Activated T-cell treated with anti-CD3 and anti-CD28 coated beads, Interleukin-2, amount 50 U/mL, for 4 hours (primary cell): Measurements from ENCODE around the gene TDRKH. TPM values are rescaled to one million over a fixed set of nuclear protein-coding genes. Genes with fewer than 3 reads are reported as not detected.

Experiments used
- ATAC-seq, 2 donors: fragments of 200-7000 bp; cut with Tn5 transposase; one replicate each; pipeline ENCODE4 v1.10.0; 2021
- DNase-seq: peaks from one replicate; pipeline ENCODE4 v3.0.0-alpha.2; 2020
- H3K27me3 Mint-ChIP-seq: one replicate; pipeline ENCODE4 v1.8.0; 2021; ENCODE audit warnings: low read depth, mixed read lengths
- H3K36me3 Mint-ChIP-seq: one replicate; pipeline ENCODE4 v1.8.0; 2022; ENCODE audit warnings: mixed read lengths; ENCODE audit not compliant: insufficient read depth
- H3K4me1 Mint-ChIP-seq: one replicate; pipeline ENCODE4 v1.8.0; 2021; ENCODE audit warnings: low read depth, mixed read lengths
- H3K4me3 Mint-ChIP-seq: one replicate; pipeline ENCODE4 v1.8.0; 2021; ENCODE audit warnings: mild to moderate bottlenecking, moderate library complexity, mixed read lengths
- H3K9me3 Mint-ChIP-seq: one replicate; pipeline ENCODE4 v1.8.0; 2021; ENCODE audit warnings: mixed read lengths
- total RNA-seq, 3 donors: library from RNA; stranded (reverse); gene quantifications; one replicate each; pipeline ENCODE4 v1.2.1, GENCODE V29; 2021

TDRKH gene, protein sequence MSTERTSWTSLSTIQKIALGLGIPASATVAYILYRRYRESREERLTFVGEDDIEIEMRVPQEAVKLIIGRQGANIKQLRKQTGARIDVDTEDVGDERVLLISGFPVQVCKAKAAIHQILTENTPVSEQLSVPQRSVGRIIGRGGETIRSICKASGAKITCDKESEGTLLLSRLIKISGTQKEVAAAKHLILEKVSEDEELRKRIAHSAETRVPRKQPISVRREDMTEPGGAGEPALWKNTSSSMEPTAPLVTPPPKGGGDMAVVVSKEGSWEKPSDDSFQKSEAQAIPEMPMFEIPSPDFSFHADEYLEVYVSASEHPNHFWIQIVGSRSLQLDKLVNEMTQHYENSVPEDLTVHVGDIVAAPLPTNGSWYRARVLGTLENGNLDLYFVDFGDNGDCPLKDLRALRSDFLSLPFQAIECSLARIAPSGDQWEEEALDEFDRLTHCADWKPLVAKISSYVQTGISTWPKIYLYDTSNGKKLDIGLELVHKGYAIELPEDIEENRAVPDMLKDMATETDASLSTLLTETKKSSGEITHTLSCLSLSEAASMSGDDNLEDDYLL
- total RNA-seq, result 10 to 100 TPM in 2 of 3 donors, 1 to 10 TPM in 1; 9.6 to 10.4 (median 10.1) TPM

DNA sequence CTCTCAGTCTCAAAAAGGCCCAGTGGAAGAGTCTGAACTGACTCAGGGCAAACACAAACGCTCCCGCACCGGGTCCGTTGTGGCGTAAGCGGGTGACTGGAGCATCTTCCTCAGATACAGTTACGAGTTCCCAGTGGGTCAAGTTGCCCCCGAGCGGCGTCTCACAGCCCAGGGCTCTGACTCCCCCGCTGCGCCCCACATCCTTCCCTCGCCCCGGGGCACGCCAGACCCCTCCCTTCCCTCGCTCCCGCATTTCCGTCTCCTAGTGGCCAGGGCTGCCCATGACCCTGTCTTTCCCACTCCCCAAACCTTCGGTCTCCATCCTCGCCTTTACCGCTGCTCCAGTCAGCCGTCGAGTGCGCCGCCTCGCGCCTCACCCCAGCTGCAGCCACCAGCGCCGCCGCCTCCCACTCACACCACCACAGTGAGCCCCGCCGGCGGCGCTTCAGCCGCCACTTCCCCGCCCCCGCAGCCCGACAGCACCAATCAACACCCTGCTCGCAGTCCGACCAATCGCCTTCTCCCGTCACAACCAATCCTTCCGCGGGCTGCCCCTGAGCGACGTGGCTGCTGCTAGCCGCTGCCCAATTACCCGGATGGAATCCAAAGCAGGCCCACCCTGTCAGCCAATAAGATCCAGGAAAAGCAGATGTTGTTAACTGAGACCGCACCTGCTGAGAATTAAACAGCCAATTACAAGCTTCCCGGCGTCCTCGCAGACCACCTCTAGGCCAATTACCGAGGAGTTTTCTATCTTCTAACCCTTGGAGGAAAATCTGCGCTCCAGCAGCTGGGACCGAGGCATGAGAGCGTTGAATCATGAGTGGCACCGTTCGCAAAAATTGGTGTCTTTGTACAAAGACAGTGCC lies at the start of gene TDRKH:
TDRKH (minus strand) TSS at position 430 of the 869 bp plus-strand sequence. CDS start 7,478 bp downstream, outside the sequence.
- ATAC-seq, result peak; percentile 98 to 99
- no peaks in the 10 kb centered on the region for H3K9me3 Mint-ChIP-seq

DNA sequence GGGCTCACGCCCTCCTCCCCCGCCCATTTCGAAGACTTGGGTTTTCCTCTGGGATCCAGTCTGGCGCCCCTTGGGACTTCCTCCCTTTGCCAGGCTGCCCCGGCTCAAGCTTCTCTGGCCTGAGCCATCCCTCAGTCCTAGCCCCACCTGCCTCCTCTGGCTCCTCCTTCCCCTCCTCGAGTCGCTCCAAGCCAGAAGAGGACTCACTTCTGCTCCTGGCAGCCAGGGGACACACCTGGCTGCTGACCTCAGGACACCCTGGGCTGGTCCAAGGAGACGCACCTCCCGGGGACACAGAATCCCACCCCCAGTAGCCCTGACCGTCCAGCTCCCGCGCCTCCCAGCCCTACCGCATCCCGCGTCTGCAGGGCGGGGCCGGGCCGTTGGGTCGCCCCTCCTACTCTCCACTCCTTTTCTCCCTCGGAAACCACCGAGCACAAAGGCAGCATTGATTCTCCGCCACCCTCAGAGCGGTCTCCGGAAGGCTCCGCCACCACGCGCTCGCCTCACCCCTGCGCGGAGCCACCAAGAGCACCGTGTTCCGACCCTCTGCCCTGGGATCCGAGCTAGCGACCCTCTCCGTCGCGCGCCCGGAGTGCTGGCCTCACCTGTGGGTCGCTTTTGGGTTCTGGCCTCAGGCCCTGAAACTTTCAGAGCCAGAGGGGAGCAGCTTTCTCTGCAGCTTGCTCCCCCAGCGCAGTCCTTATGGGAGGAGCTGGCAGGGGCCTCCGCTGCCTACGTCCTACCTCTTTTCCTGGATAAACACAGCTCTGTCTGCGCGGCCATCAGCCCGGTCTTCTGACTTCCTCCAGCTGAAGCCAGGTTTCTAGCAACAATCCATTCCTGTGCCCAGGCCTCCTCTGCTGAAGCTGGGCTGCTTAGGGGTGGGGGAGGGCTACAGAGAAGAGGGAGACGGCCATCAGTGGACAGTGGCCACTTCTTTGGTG lies 49.4 kb upstream of the TDRKH start, which contains the start of gene C2CD4D:
C2CD4D (minus strand) TSS at position 364 of the 947 bp plus-strand sequence. CDS start 831 bp downstream, outside the sequence.
- no peaks in the 10 kb centered on the region for H3K9me3 Mint-ChIP-seq
- DNase-seq (peak; percentile 64), ATAC-seq (peak; percentile 64 to 65)
- peaks cover 18% of the 10 kb centered on the region for H3K36me3 Mint-ChIP-seq
- peaks cover 45% of the 10 kb centered on the region for H3K4me1 Mint-ChIP-seq
- H3K4me3 Mint-ChIP-seq, result peak within 1 kb of the TSS; percentile 84
- no peaks in the 10 kb centered on the region for H3K27me3 Mint-ChIP-seq

More for the DNA sequence above, at the start of gene TDRKH:
- peak within 1 kb of the TSS; percentile 92 for H3K4me3 Mint-ChIP-seq
- peak; percentile 98 for DNase-seq
- H3K36me3 Mint-ChIP-seq, result peaks cover 3% of the 10 kb centered on the region
- H3K27me3 Mint-ChIP-seq, result no peaks in the 10 kb centered on the region
- H3K4me1 Mint-ChIP-seq, result peaks cover 30% of the 10 kb centered on the region

DNA sequence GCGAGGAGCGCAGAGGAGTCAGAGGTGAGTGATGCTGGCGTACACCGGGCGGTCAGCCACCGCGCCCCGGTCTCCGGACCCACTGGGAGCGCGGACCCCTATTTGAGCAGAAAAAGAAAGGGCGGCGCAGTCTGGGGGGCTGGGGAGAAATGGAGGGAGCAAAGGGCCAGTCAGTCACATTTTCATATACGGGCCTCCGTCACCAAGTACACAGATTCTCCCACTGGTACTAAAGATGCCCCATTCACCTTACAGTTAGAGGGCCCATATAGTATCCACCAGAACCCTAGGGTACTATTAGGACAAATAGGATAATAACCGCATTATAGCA lies 48.7 kb upstream of the TDRKH start:
- ATAC-seq, result no peak
- no peak for DNase-seq
- Mint-ChIP-seq H3K9me3 (no peaks in the 10 kb centered on the region), H3K36me3 (peaks cover 12% of the 10 kb centered on the region), H3K4me3 (peak overlapping the region; percentile 84), H3K4me1 (peaks cover 45% of the 10 kb centered on the region), H3K27me3 (no peaks in the 10 kb centered on the region)

DNA sequence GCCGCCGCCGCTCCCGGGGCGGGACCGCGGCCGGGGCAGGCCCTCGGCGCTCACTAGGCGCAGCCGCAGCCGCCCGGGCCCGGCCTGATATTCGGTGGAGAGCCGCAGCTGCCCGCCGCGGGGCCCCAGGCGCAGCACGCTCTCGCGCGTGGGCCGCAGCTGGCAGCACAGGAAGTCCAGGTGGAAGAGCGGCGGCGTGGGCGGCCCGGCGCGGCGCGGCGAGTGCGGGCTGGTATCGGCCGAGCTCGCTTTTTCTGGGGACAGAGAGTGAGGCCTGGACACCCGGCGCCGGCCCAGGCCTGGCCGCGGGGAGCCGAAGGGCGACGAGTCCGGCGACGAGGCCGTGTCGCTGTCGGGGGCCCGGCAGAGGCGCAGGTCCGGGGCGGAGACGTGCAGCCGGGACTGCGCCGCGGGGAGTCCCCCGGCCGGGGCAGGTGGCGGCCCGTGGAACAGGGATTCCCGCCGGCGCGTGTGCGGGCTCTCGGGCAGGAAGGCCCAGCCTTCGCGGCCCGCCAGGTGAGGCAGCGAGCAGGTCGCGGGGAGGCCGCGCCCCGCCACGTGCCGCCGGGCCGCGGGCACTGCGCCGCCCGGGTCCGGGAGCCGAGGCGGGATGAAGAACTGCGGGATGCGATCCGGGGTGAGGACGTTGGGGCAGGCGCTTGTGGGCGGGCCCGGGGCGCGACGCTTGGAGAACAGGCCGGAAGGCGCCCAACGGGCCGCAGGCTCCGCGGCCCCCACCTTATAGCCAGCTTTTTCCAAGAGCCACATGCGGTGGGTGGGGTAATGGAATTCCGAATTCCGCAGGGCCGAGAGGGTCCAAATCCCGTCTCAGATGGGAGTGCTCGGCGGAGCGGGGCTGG lies 48.2 kb upstream of the TDRKH start:
- Mint-ChIP-seq H3K9me3 (no peaks in the 10 kb centered on the region), H3K36me3 (peaks cover 12% of the 10 kb centered on the region), H3K4me3 (peak overlapping the region; percentile 84), H3K27me3 (no peaks in the 10 kb centered on the region), H3K4me1 (peaks cover 51% of the 10 kb centered on the region)
- ATAC-seq (peak; percentile 35 to 46), DNase-seq (no peak)

DNA sequence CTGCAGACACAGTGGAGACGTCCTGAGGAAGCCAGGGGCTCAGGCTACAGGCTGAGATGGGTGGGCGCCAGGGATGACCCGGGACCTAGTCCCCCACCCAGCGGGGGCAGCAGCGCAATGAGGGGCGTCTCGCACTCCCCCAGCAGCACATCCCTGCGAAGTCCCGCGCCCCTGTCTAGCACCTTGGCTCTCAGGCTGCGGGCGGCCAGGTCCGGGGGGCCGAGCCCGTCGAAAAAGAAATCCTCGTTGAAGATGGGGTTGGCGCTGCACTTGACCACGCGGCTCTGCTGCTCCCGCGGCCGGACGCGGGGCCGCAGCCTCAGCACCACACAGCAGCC lies 47.6 kb upstream of the TDRKH start:
- H3K36me3 Mint-ChIP-seq, result peaks cover 10% of the 10 kb centered on the region
- DNase-seq (no peak), ATAC-seq (no peak)
- no peaks in the 10 kb centered on the region for H3K27me3 Mint-ChIP-seq
- no peaks in the 10 kb centered on the region for H3K9me3 Mint-ChIP-seq
- peak overlapping the region; percentile 82 for H3K4me3 Mint-ChIP-seq
- H3K4me1 Mint-ChIP-seq, result peaks cover 55% of the 10 kb centered on the region

DNA sequence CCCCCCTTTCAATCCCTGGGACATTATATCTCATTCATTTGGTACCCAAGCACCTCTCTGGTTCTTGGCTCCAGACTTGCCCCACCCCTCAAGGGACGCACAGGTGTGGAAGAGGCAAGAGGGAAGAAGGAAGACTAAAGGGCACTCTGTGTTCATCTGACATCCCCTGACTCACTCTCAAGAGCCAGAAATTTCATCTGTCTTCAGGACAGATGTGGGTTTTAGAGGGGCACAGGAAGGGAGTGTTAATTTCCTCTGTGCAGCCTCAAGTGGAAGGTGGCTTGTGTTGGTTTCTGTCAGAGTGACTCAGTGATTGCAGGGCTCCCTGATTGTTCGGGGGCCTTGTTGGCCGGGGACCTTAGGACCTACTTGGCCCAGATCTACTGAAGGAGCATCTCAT lies 46.9 kb upstream of the TDRKH start:
- H3K4me3 Mint-ChIP-seq, result peak overlapping the region; percentile 82
- H3K27me3 Mint-ChIP-seq, result no peaks in the 10 kb centered on the region
- H3K9me3 Mint-ChIP-seq, result no peaks in the 10 kb centered on the region
- peaks cover 61% of the 10 kb centered on the region for H3K4me1 Mint-ChIP-seq
- peaks cover 7% of the 10 kb centered on the region for H3K36me3 Mint-ChIP-seq
- ATAC-seq (peak; percentile 36 to 47), DNase-seq (no peak)

DNA sequence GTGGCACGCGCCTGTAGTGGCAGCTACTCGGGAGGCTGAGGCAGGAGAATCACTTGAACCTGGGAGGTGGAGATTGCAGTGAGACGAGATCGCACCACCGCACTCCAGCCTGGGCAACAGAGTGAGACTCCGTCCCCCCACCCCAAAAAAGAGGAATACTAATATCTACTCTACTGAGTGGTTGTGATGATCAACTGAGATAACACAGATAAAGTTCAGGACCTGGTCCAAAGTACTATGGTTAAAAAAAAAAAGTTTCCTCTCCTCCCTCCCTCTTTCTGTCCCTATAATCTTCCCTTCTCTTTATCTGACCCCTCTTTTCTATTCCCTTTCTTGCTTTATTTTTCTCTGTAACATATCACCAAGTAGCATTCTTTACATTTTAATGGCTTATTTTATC lies 45.3 kb upstream of the TDRKH start:
- no peaks in the 10 kb centered on the region for H3K36me3 Mint-ChIP-seq
- DNase-seq (no peak), ATAC-seq (no peak)
- H3K27me3 Mint-ChIP-seq, result no peaks in the 10 kb centered on the region
- no peak overlapping the region for H3K4me3 Mint-ChIP-seq
- H3K4me1 Mint-ChIP-seq, result peaks cover 67% of the 10 kb centered on the region
- no peaks in the 10 kb centered on the region for H3K9me3 Mint-ChIP-seq

DNA sequence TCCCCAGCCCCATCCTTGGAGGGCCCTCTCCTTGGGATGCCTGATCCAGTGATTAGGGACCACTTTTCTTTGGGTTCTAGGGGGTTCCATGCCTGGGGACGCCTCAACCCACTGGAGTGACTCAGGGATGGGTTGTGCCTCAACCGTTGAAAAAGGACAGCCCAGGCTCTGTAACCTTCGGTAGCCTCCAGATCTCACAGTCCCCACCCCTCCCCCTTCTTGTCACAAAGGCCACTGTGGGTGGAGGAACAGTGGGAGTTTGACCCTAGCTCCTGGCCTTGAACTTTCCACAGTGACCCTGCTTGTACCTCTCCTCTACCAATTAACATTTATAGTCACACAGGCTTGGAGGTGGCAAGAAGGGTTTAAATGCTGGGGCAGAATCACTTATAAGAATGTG lies 43.9 kb upstream of the TDRKH start:
- ATAC-seq (no peak), DNase-seq (no peak)
- Mint-ChIP-seq H3K9me3 (no peaks in the 10 kb centered on the region), H3K36me3 (no peaks in the 10 kb centered on the region), H3K27me3 (no peaks in the 10 kb centered on the region), H3K4me3 (no peak overlapping the region), H3K4me1 (peaks cover 67% of the 10 kb centered on the region)

DNA sequence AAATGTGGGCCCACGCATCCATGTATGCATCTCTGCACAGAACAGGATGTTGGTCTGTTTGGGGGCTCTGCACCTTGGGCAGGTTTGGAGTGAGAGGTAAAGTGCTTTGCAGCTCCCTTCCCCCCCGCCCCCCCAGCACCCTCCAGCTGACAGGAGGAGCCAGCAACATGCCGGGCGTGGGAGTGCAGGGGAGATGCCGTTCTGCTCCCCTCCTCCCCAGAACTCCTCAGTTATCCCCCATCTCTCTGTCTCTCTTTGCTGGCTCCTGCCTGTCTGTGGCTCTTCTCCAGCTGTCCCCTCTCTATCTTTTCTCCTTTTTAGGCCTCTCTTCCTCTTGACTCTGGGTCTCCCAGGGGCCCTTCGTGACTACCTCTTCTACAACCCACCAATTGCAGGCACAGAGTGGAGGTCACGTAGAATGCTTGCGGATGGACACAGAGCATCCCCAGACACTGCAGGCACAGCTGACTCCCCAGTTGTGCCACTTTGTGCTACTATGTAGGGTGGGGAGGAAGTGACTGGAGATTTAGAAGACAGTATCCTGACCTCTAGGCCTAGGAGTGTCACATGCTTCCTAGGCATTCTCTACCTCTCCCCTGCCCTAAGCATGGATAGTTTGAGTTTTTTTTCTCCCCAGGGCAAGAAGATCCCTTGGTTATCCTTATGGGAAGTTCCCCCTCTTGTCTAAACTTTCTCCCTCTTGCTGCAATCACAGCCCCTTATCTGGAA lies 43.0 kb upstream of the TDRKH start:
- ATAC-seq (no peak), DNase-seq (no peak)
- H3K4me3 Mint-ChIP-seq, result no peak overlapping the region
- H3K4me1 Mint-ChIP-seq, result peaks cover 74% of the 10 kb centered on the region
- H3K36me3 Mint-ChIP-seq, result no peaks in the 10 kb centered on the region
- no peaks in the 10 kb centered on the region for H3K9me3 Mint-ChIP-seq
- H3K27me3 Mint-ChIP-seq, result no peaks in the 10 kb centered on the region

DNA sequence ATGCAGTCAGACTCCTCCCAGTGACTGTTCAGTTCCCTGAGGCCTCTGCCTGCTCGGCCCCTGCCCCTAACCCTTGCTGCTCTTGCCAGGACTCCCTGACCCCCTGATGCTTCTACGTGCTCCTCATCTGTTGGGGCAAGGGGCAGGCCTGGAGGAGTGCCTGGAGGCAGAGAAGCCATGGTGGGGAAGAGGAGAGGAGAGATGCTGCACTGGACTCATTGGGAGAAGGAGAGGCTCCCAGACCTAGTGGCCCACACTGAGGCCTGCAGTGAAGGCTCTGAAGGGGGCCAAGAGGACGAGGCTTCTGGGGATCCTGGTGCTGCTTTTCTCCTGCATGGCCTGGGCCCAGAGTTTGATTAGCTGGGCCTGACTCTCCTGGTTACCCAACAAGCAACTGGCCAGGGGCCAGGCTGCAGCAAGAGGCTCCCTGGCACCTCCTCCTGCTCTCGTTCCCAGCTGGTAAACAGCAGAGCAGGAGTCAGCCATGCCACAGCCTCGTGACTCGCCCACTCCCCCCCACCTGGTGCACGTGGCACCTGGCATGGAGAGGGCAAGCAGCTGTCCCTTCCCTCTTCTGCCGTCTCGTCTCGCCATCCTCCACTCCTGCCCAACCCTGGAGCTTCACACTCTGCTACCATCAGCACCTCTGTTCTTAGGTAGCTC lies 42.1 kb upstream of the TDRKH start:
- Mint-ChIP-seq H3K9me3 (no peaks in the 10 kb centered on the region), H3K36me3 (no peaks in the 10 kb centered on the region), H3K27me3 (no peaks in the 10 kb centered on the region), H3K4me3 (no peak overlapping the region), H3K4me1 (peaks cover 78% of the 10 kb centered on the region)
- ATAC-seq (no peak), DNase-seq (no peak)

DNA sequence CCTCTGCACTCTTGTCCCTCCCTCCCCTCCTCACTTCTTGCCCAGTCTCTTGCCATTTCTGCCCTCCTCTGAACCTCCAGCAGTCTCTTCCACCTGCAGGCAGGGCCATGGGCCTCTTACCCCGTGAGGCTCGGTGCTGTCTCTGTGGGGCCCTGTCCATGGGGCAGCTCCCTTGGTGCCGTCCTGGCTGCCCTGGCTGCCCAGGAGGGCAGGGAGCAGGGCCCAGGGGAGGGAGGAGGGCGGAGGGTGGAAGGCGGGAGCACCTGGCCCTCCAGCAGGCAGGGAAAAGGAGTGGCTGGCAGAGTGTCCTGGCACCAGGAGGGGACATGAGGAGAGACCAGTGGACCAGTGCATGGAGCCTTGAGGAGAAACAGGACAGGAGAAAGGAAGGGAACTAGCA lies 41.3 kb upstream of the TDRKH start, which contains the start of gene RORC:
RORC (minus strand) TSS at position 198 of the 400 bp plus-strand sequence; CDS start at position 160, 38 bp downstream.
- no peaks in the 10 kb centered on the region for H3K36me3 Mint-ChIP-seq
- peaks cover 77% of the 10 kb centered on the region for H3K4me1 Mint-ChIP-seq
- no peak for DNase-seq
- peak within 1 kb of the TSS; percentile 17 for H3K4me3 Mint-ChIP-seq
- ATAC-seq, result no peak
- H3K27me3 Mint-ChIP-seq, result no peaks in the 10 kb centered on the region
- no peaks in the 10 kb centered on the region for H3K9me3 Mint-ChIP-seq

DNA sequence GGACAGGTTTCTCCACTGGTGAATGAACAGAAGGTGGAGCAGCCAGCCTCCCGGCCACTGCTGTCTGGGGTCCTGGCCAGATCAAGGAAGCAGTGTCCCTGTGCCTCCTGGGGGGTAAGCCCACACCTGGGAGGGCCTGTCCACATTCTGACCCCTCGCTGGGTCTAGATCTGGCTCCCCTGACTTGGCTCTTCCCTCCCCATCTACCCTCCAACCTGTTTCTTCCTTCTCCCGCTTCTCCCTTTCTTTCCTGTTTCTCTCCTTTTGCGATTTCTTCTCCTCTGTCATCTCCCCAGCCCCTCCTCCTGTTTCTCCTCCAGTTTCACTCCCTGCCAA lies 40.9 kb upstream of the TDRKH start:
- Mint-ChIP-seq H3K4me1 (peaks cover 77% of the 10 kb centered on the region), H3K27me3 (no peaks in the 10 kb centered on the region), H3K36me3 (no peaks in the 10 kb centered on the region), H3K9me3 (no peaks in the 10 kb centered on the region), H3K4me3 (peak overlapping the region; percentile 17)
- DNase-seq (no peak), ATAC-seq (no peak)
